ENCODE measurements around the gene ZNF853. TPM values are rescaled to one million over a fixed set of nuclear protein-coding genes. Genes with fewer than 3 reads are reported as not detected.

ZNF853 gene
- total and polyA plus RNA-seq, 2 experiments from 2014 or later: 8.0 to 9.8 TPM

GRCh38 chr7:6588566-6588965 lies 26.8 kb upstream of the ZNF853 start:
- H3K4me1 ChIP-seq (ENCODE audit: insufficient read depth): peaks cover 9% of the 10 kb centered on the region
- no peaks in the 10 kb centered on the region for H3K27me3 ChIP-seq
- H3K79me2 ChIP-seq: peaks cover 21% of the 10 kb centered on the region
- no peak overlapping the region for H3K4me2 ChIP-seq
- no peak overlapping the region for H3K4me3 ChIP-seq
- H4K20me1 ChIP-seq (ENCODE audit: insufficient read depth, poor library complexity, severe bottlenecking): no peaks in the 10 kb centered on the region
- no peak for DNase-seq (ENCODE audit: low spot score)
- no peaks in the 10 kb centered on the region for H3K9me2 ChIP-seq (replicated peaks; ENCODE audit: insufficient read depth)
- 96% methylated on average over 9 of the region's 9 CpGs for WGBS (ENCODE audit: low lambda C conversion rate, missing lambda C conversion rate)
- H3K27ac ChIP-seq: no peak overlapping the region
- TF ChIP-seq EZH2phosphoT487 (IDR thresholded peaks at IDR 0.05; ENCODE audit: low read depth, severe bottlenecking, unreplicated experiment) (no peak), EZH2 (IDR thresholded peaks at IDR 0.05; ENCODE audit: borderline replicate concordance) (no peak), CTCF (IDR thresholded peaks at IDR 0.05; ENCODE audit: poor library complexity) (no peak)
- H2AFZ ChIP-seq: no peak overlapping the region
- H3K36me3 ChIP-seq (replicated peaks; ENCODE audit: insufficient read depth, low read depth): no peaks in the 10 kb centered on the region
- no peaks in the 10 kb centered on the region for H3K9me3 ChIP-seq (ENCODE audit: low read depth)

GRCh38 chr7:6589151-6589828 lies 26.1 kb upstream of the ZNF853 start:
- 56% methylated on average over 21 of the region's 22 CpGs for WGBS (ENCODE audit: low lambda C conversion rate, missing lambda C conversion rate)
- Histone ChIP-seq H3K79me2 (peaks cover 21% of the 10 kb centered on the region), H3K27ac (peak overlapping the region; percentile 16), H3K36me3 (replicated peaks; ENCODE audit: insufficient read depth, low read depth) (no peaks in the 10 kb centered on the region), H3K4me1 (ENCODE audit: insufficient read depth) (peaks cover 9% of the 10 kb centered on the region), H4K20me1 (ENCODE audit: insufficient read depth, poor library complexity, severe bottlenecking) (no peaks in the 10 kb centered on the region), H3K4me2 (peak overlapping the region; percentile 91), H3K9me3 (ENCODE audit: low read depth) (no peaks in the 10 kb centered on the region), H3K9me2 (replicated peaks; ENCODE audit: insufficient read depth) (no peaks in the 10 kb centered on the region), H2AFZ (peak overlapping the region; percentile 53), H3K27me3 (no peaks in the 10 kb centered on the region), H3K4me3 (no peak overlapping the region)
- no peak for DNase-seq (ENCODE audit: low spot score)
- no peak for TF ChIP-seq EZH2phosphoT487 (IDR thresholded peaks at IDR 0.05; ENCODE audit: low read depth, severe bottlenecking, unreplicated experiment)
- no peak for TF ChIP-seq EZH2 (IDR thresholded peaks at IDR 0.05; ENCODE audit: borderline replicate concordance)
- no peak for TF ChIP-seq CTCF (IDR thresholded peaks at IDR 0.05; ENCODE audit: poor library complexity)

GRCh38 chr7:6589829-6590644 lies 25.4 kb upstream of the ZNF853 start, which contains the start of gene INTS15:
Gene INTS15, plus strand, starts transcription at chr7:6590021. Its CDS starts 263 bp downstream, at chr7:6590284.
- under 1% methylated on average over 71 of the region's 107 CpGs for WGBS (ENCODE audit: low lambda C conversion rate, missing lambda C conversion rate)
- no peaks in the 10 kb centered on the region for H3K27me3 ChIP-seq
- DNase-seq (ENCODE audit: low spot score): peak; percentile 94
- no peaks in the 10 kb centered on the region for H3K36me3 ChIP-seq (replicated peaks; ENCODE audit: insufficient read depth, low read depth)
- H3K27ac ChIP-seq: peak within 1 kb of the TSS; percentile 91
- peak within 1 kb of the TSS; percentile 80 for H2AFZ ChIP-seq
- no peaks in the 10 kb centered on the region for H3K9me3 ChIP-seq (ENCODE audit: low read depth)
- no peaks in the 10 kb centered on the region for H4K20me1 ChIP-seq (ENCODE audit: insufficient read depth, poor library complexity, severe bottlenecking)
- peaks cover 9% of the 10 kb centered on the region for H3K4me1 ChIP-seq (ENCODE audit: insufficient read depth)
- TF ChIP-seq EZH2phosphoT487 (IDR thresholded peaks at IDR 0.05; ENCODE audit: low read depth, severe bottlenecking, unreplicated experiment): no peak
- TF ChIP-seq CTCF (IDR thresholded peaks at IDR 0.05; ENCODE audit: poor library complexity): peak; percentile 56
- no peak for TF ChIP-seq EZH2 (IDR thresholded peaks at IDR 0.05; ENCODE audit: borderline replicate concordance)
- H3K4me3 ChIP-seq: peak within 1 kb of the TSS; percentile 99
- H3K9me2 ChIP-seq (replicated peaks; ENCODE audit: insufficient read depth): no peaks in the 10 kb centered on the region
- H3K4me2 ChIP-seq: peak within 1 kb of the TSS; percentile 92
- peaks cover 21% of the 10 kb centered on the region for H3K79me2 ChIP-seq

Measured in hepatocyte (in vitro differentiated cells).